Loucy (cell line): ENCODE measurements around the gene PSMC3.

Experiments used
- CTCF ChIP-seq: fragments of 200-600 bp; sonication (generic); conservative IDR thresholded peaks from 2 replicates; pipeline ENCODE4 v1.5.1; 2014; ENCODE audit warnings: mild to moderate bottlenecking, antibody characterized with exemption, low read length
- EZH2phosphoT487 ChIP-seq: fragments of 200-600 bp; IDR thresholded peaks from 2 replicates; pipeline ENCODE4 v1.6.1; 2018; ENCODE audit warnings: antibody characterized with exemption, mild to moderate bottlenecking, moderate library complexity, borderline replicate concordance

GRCh38 chr11:47441421-47441820, 15.2 kb upstream of the PSMC3 start:
- no peak for TF ChIP-seq CTCF
- no peak for TF ChIP-seq EZH2phosphoT487
